WTC11 (cell line): Measurements from ENCODE around the gene CDHR5.

Source experiments
- MAX ChIP-seq: sonication (generic); formaldehyde crosslinking; IDR thresholded peaks from 2 replicates; pipeline ENCODE4 v1.8.0; 2022; ENCODE audit warnings: mild to moderate bottlenecking, missing genetic modification reagents
- SMAD4 ChIP-seq: sonication (generic); formaldehyde crosslinking; IDR thresholded peaks from 2 replicates; pipeline ENCODE4 v1.8.0; 2022; ENCODE audit warnings: mild to moderate bottlenecking, missing genetic modification reagents

- no peak for TF ChIP-seq MAX
- TF ChIP-seq SMAD4 (CRISPR knock-in tag), result no peak
These were observed 17.6 kb downstream of the CDHR5 start for GRCh38 chr11:607020-607780.
